NCI-H2029 (cell line): ENCODE measurements around the gene TKT.
"Not testable (repeated sequence)": the region's sequence is repeated elsewhere in the genome, so short reads cannot be mapped to it uniquely, and the experiment has no call there.

ENCODE experiments used
- DNase-seq: peaks from one replicate; lab custom pipeline; 2025; lab: John Stamatoyannopoulos, UW

Gene TKT

GRCh38 chr3:53259427-53260259, 3.8 kb upstream of the TKT start:
- DNase-seq: no peak

GRCh38 chr3:53258600-53259426, 3.0 kb upstream of the TKT start:
- no peak for DNase-seq

- no peak for DNase-seq
Measured at GRCh38 chr3:53257465-53257864, 1.6 kb upstream of the TKT start.

GRCh38 chr3:53256704-53257055, 858 bp upstream of the TKT start:
- no peak for DNase-seq

- DNase-seq: no peak
Measured at GRCh38 chr3:53255423-53255774, 423 bp downstream of the TKT start.

GRCh38 chr3:53254509-53255422, 1.1 kb downstream of the TKT start:
- DNase-seq: peak; percentile 37

GRCh38 chr3:53253707-53254508, 1.9 kb downstream of the TKT start:
- no peak for DNase-seq

- not testable (repeated sequence) for DNase-seq
Measured at GRCh38 chr3:53252947-53253322, 2.9 kb downstream of the TKT start.

- DNase-seq: no peak
Measured at GRCh38 chr3:53252096-53252946, 3.5 kb downstream of the TKT start.

- DNase-seq: no peak
Measured at GRCh38 chr3:53250881-53251605, 4.8 kb downstream of the TKT start.

GRCh38 chr3:53250453-53250852, 5.4 kb downstream of the TKT start:
- DNase-seq: no peak

GRCh38 chr3:53248161-53248560, 7.7 kb downstream of the TKT start:
- DNase-seq: no peak

- DNase-seq: no peak
Measured at GRCh38 chr3:53247619-53248018, 8.2 kb downstream of the TKT start.

- DNase-seq: no peak
Measured at GRCh38 chr3:53244271-53244670, 11.6 kb downstream of the TKT start.

GRCh38 chr3:53243785-53244184, 12.0 kb downstream of the TKT start:
- DNase-seq: no peak

GRCh38 chr3:53243165-53243564, 12.7 kb downstream of the TKT start:
- no peak for DNase-seq

- DNase-seq: no peak
Measured at GRCh38 chr3:53242642-53243041, 13.2 kb downstream of the TKT start.

- DNase-seq: no peak
Measured at GRCh38 chr3:53242155-53242554, 13.7 kb downstream of the TKT start.

GRCh38 chr3:53240989-53241972, 14.5 kb downstream of the TKT start:
- no peak for DNase-seq
